Measurements from ENCODE around the gene APOD.

APOD gene

GRCh38 chr3:195548501-195548900 is 35.2 kb downstream of the APOD start (continued):
- no peak for TF ChIP-seq PATZ1 (CRISPR knock-in tag; IDR thresholded peaks at IDR 0.05; ENCODE audit: borderline replicate concordance)

GRCh38 chr3:195548006-195548405 is 35.7 kb downstream of the APOD start:
- ATAC-seq, result no peak

GRCh38 chr3:195546130-195546560 is 37.6 kb downstream of the APOD start:
- ATAC-seq, result no peak
- TF ChIP-seq ISL1 (CRISPR knock-in tag; IDR thresholded peaks at IDR 0.05), result no peak
- TF ChIP-seq TOX (CRISPR knock-in tag; IDR thresholded peaks at IDR 0.05; ENCODE audit: borderline replicate concordance), result no peak
- TF ChIP-seq ZC3H10 (CRISPR knock-in tag; IDR thresholded peaks at IDR 0.05), result no peak
- no peak for TF ChIP-seq OSR1 (CRISPR knock-in tag; IDR thresholded peaks at IDR 0.05)
- TF ChIP-seq ZFP3 (CRISPR knock-in tag; IDR thresholded peaks at IDR 0.05), result no peak
- TF ChIP-seq TSHZ2 (CRISPR knock-in tag; IDR thresholded peaks at IDR 0.05), result no peak
- TF ChIP-seq ARNTL (CRISPR knock-in tag; IDR thresholded peaks at IDR 0.05; ENCODE audit: borderline replicate concordance, low read depth), result no peak
- TF ChIP-seq TCF4 (CRISPR knock-in tag; IDR thresholded peaks at IDR 0.05; ENCODE audit: borderline replicate concordance), result no peak
- no peak for TF ChIP-seq ZNF8 (CRISPR knock-in tag; IDR thresholded peaks at IDR 0.05)
- TF ChIP-seq CSDC2 (CRISPR knock-in tag; IDR thresholded peaks at IDR 0.05), result no peak
- no peak for TF ChIP-seq ESRRG (CRISPR knock-in tag; IDR thresholded peaks at IDR 0.05)
- TF ChIP-seq BACH2 (CRISPR knock-in tag; IDR thresholded peaks at IDR 0.05; ENCODE audit: borderline replicate concordance), result no peak
- TF ChIP-seq ZNF565 (CRISPR knock-in tag; conservative IDR thresholded peaks at IDR 0.05; ENCODE audit: low read depth), result no peak
- TF ChIP-seq PATZ1 (CRISPR knock-in tag; IDR thresholded peaks at IDR 0.05; ENCODE audit: borderline replicate concordance), result no peak
- TF ChIP-seq RARB (CRISPR knock-in tag; IDR thresholded peaks at IDR 0.05), result no peak
- no peak for TF ChIP-seq SNAI2 (CRISPR knock-in tag; IDR thresholded peaks at IDR 0.05)
- TF ChIP-seq PPARA (CRISPR knock-in tag; IDR thresholded peaks at IDR 0.05; ENCODE audit: borderline replicate concordance), result no peak
- TF ChIP-seq ZFP30 (CRISPR knock-in tag; IDR thresholded peaks at IDR 0.05), result no peak
- no peak for TF ChIP-seq CREB5 (CRISPR knock-in tag; IDR thresholded peaks at IDR 0.05; ENCODE audit: low read depth)

More at GRCh38 chr3:195548006-195548405, 35.7 kb downstream of the APOD start:
- TF ChIP-seq POU6F1 (CRISPR knock-in tag; IDR thresholded peaks at IDR 0.05; ENCODE audit: borderline replicate concordance, low read depth), result no peak
- no peak for TF ChIP-seq CREB5 (CRISPR knock-in tag; IDR thresholded peaks at IDR 0.05; ENCODE audit: low read depth)
- TF ChIP-seq ISL1 (CRISPR knock-in tag; IDR thresholded peaks at IDR 0.05), result no peak
- no peak for TF ChIP-seq ESRRG (CRISPR knock-in tag; IDR thresholded peaks at IDR 0.05)
- TF ChIP-seq PPARA (CRISPR knock-in tag; IDR thresholded peaks at IDR 0.05; ENCODE audit: borderline replicate concordance), result no peak
- no peak for TF ChIP-seq TOX (CRISPR knock-in tag; IDR thresholded peaks at IDR 0.05; ENCODE audit: borderline replicate concordance)
- no peak for TF ChIP-seq TCF4 (CRISPR knock-in tag; IDR thresholded peaks at IDR 0.05; ENCODE audit: borderline replicate concordance)
